Endothelial cell (in vitro differentiated cells): Measurements from ENCODE around the gene MACROD2. TPM values are rescaled to one million over a fixed set of nuclear protein-coding genes. Genes with fewer than 3 reads are reported as not detected.

Source experiments
- DNase-seq: peaks from one replicate; pipeline ENCODE4 v3.0.0; 2021; ENCODE audit warnings: low spot score
- H3K27ac Mint-ChIP-seq: one replicate; pipeline ENCODE4 v1.8.0; 2021; ENCODE audit warnings: mixed read lengths, inconsistent platforms; ENCODE audit not compliant: unreplicated experiment
- H3K27me3 Mint-ChIP-seq: one replicate; pipeline ENCODE4 v1.8.0; 2021; ENCODE audit warnings: mild to moderate bottlenecking, moderate library complexity, mixed read lengths, inconsistent platforms; ENCODE audit not compliant: unreplicated experiment
- H3K36me3 Mint-ChIP-seq: one replicate; pipeline ENCODE4 v1.8.0; 2021; ENCODE audit warnings: mild to moderate bottlenecking, low read depth, mixed read lengths, inconsistent platforms; ENCODE audit not compliant: unreplicated experiment
- H3K4me1 Mint-ChIP-seq: one replicate; pipeline ENCODE4 v1.8.0; 2021; ENCODE audit warnings: mild to moderate bottlenecking, mixed read lengths, inconsistent platforms; ENCODE audit not compliant: unreplicated experiment
- H3K4me3 Mint-ChIP-seq: one replicate; pipeline ENCODE4 v1.8.0; 2021; ENCODE audit warnings: mild to moderate bottlenecking, mixed read lengths, inconsistent platforms; ENCODE audit not compliant: unreplicated experiment
- H3K9me3 Mint-ChIP-seq: one replicate; pipeline ENCODE4 v1.8.0; 2021; ENCODE audit warnings: mixed read lengths, inconsistent platforms; ENCODE audit not compliant: unreplicated experiment
- total RNA-seq: library from RNA; stranded (reverse); fragmentation: NEBNext Ultra II Directional; extraction: Animal tissue kit (Norgen Biotek cat#: 25700); gene quantifications from one replicate; pipeline ENCODE4 v1.2.1, GENCODE V29; 2021; ENCODE audit not compliant: unreplicated experiment
- TF ChIP-seq, protein P1 (sequence below): fragments of 200-600 bp; sonication (generic); IDR thresholded peaks from one replicate; pipeline ENCODE4 v1.5.0; 2021; ENCODE audit warnings: antibody characterized with exemption; ENCODE audit not compliant: unreplicated experiment

MACROD2 gene
- total RNA-seq, 1 donor from 2014 or later: 6.4 TPM

DNA sequence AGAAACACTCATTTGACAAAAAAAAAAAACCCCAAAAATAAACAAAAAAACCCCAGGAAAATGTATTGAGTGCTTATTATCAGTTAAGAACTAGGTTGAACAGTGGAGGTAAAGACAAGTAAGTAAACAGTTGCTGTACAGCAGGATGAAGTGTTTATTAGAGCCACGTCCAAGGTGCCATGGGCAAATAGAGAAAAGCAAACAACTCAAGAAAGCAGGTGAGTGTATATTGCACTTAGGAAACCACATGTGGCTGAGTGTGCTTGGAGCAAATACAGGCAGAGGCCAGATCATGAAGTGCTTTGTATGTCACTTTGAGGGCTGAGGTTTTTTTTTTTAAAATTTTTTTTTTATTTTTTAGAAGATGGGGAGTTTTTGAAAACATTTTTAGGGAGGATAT lies 98.3 kb downstream of the MACROD2 start:
- Mint-ChIP-seq H3K9me3 (no peaks in the 10 kb centered on the region), H3K27me3 (no peaks in the 10 kb centered on the region), H3K4me3 (no peak overlapping the region), H3K36me3 (no peaks in the 10 kb centered on the region), H3K27ac (no peak overlapping the region), H3K4me1 (no peaks in the 10 kb centered on the region)
- DNase-seq: no peak
- TF ChIP-seq, protein P1, sequence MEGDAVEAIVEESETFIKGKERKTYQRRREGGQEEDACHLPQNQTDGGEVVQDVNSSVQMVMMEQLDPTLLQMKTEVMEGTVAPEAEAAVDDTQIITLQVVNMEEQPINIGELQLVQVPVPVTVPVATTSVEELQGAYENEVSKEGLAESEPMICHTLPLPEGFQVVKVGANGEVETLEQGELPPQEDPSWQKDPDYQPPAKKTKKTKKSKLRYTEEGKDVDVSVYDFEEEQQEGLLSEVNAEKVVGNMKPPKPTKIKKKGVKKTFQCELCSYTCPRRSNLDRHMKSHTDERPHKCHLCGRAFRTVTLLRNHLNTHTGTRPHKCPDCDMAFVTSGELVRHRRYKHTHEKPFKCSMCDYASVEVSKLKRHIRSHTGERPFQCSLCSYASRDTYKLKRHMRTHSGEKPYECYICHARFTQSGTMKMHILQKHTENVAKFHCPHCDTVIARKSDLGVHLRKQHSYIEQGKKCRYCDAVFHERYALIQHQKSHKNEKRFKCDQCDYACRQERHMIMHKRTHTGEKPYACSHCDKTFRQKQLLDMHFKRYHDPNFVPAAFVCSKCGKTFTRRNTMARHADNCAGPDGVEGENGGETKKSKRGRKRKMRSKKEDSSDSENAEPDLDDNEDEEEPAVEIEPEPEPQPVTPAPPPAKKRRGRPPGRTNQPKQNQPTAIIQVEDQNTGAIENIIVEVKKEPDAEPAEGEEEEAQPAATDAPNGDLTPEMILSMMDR: no peak

- H3K9me3 Mint-ChIP-seq: no peaks in the 10 kb centered on the region
- no peak overlapping the region for H3K27ac Mint-ChIP-seq
- DNase-seq: no peak
- H3K4me1 Mint-ChIP-seq: no peaks in the 10 kb centered on the region
- H3K4me3 Mint-ChIP-seq: no peak overlapping the region
- TF ChIP-seq, protein P1: no peak
- H3K36me3 Mint-ChIP-seq: no peaks in the 10 kb centered on the region
- H3K27me3 Mint-ChIP-seq: no peaks in the 10 kb centered on the region
These were observed 102.9 kb downstream of the MACROD2 start for GRCh38 chr20:14098261-14098660.

- Mint-ChIP-seq H3K4me1 (no peaks in the 10 kb centered on the region), H3K27ac (no peak overlapping the region), H3K27me3 (no peaks in the 10 kb centered on the region), H3K36me3 (no peaks in the 10 kb centered on the region), H3K9me3 (no peaks in the 10 kb centered on the region), H3K4me3 (no peak overlapping the region)
- TF ChIP-seq, protein P1: no peak
- DNase-seq: no peak
These were observed 118.1 kb downstream of the MACROD2 start for GRCh38 chr20:14113416-14113815.

GRCh38 chr20:14114065-14114704 lies 118.9 kb downstream of the MACROD2 start:
- DNase-seq: no peak
- Mint-ChIP-seq H3K4me3 (no peak overlapping the region), H3K4me1 (no peaks in the 10 kb centered on the region), H3K9me3 (no peaks in the 10 kb centered on the region), H3K27me3 (no peaks in the 10 kb centered on the region), H3K27ac (no peak overlapping the region), H3K36me3 (no peaks in the 10 kb centered on the region)
- TF ChIP-seq, protein P1: no peak

GRCh38 chr20:14116037-14116436 lies 120.7 kb downstream of the MACROD2 start:
- TF ChIP-seq, protein P1: no peak
- no peaks in the 10 kb centered on the region for H3K9me3 Mint-ChIP-seq
- H3K36me3 Mint-ChIP-seq: no peaks in the 10 kb centered on the region
- no peak overlapping the region for H3K27ac Mint-ChIP-seq
- H3K27me3 Mint-ChIP-seq: no peaks in the 10 kb centered on the region
- DNase-seq: no peak
- no peaks in the 10 kb centered on the region for H3K4me1 Mint-ChIP-seq
- no peak overlapping the region for H3K4me3 Mint-ChIP-seq
